HG03460 (cell line): Measurements from ENCODE around the gene DNASE2B.

ENCODE experiments used
- ATAC-seq: cut with Tn5 transposase; IDR thresholded peaks from one replicate; pipeline ENCODE4 v1.9.1; 2021; ENCODE audit not compliant: unreplicated experiment

Gene DNASE2B

DNA sequence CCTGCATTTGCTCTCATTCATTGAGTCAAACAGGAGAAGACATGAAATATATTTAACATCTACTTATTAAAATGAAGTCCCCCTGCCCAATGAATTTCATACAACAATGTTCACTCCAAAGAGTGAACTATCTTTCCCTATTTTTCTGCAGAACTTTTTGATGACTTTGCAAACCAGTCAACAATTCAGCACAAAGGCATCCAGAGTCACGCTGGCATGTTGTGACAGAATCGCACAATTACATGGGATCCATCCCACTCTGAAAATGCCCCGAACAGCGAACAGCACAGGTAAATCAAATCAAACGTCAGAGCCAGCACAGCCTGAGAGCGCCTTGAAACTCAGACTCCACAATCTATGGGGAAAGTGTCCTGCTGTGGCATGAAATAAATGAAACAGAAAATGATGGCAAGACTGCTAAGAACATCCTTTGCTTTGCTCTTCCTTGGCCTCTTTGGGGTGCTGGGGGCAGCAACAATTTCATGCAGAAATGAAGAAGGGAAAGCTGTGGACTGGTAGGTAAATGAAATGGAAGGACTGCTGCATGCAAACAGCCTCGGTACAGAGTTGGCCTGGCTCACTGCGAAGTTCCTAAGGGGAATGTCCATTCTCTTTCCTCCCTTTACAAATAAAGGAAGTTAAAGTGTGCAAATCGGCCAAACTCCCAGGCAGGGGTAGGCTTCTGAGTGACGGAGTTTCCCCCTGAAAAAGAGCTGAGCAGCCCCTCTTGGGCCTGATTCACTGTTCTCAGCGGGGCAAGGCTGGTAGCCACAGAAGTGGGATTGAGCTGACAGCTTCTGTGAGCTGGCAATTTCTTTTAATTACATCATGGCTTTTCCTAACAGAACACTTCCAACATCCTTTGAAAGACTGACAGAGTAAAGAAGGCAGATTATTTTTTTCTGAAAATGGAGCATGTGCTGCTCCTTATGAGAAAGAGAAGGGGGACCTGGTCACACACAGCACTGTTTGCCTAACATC lies at the start of gene DNASE2B:
Gene DNASE2B, plus strand, starts transcription at position 310 of the 981 bp plus-strand sequence. Its CDS starts 81 bp downstream, at position 391.
- ATAC-seq: no peak

- no peak for ATAC-seq
Measured at GRCh38 chr1:84348759-84349158, 49.5 kb upstream of the DNASE2B start.

DNA sequence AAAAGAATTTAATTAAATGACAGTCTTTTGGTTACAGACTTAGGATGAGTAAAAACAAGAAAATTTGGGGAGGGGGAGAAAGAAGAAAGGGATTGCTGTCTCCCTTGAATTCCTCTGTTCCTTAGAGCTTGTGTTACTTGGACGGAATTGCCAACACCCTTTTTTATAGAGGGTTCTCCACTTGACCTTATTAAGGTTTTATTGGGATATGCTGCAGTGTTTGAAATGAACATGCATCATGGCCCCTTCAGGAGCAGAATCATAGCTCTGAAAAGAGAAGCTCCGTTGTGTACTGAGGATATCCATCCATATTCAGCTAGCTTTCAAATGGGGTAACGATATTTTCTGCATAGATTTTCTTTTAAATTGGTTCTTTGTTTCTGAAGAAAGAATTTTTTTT lies 48.2 kb upstream of the DNASE2B start:
- no peak for ATAC-seq

DNA sequence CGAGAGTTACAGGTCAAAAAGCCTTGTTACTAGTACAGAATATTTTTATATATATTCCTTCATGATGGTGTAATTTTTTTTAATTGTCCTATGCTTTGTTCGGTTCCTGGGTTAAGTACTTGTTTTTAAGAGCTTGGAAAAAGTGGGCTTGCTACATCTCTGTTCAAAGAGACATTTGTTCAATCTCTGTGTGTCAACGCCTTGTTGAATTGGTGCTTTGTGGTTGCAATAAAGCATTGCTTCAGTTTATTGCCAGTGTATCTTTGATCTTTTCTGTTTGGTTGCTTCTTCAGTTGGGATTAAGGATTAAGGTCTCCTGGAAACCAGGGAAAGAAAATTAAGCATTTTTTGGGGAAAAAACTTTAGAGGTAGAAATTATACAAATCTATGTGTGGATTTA lies 47.7 kb upstream of the DNASE2B start:
- ATAC-seq: no peak

DNA sequence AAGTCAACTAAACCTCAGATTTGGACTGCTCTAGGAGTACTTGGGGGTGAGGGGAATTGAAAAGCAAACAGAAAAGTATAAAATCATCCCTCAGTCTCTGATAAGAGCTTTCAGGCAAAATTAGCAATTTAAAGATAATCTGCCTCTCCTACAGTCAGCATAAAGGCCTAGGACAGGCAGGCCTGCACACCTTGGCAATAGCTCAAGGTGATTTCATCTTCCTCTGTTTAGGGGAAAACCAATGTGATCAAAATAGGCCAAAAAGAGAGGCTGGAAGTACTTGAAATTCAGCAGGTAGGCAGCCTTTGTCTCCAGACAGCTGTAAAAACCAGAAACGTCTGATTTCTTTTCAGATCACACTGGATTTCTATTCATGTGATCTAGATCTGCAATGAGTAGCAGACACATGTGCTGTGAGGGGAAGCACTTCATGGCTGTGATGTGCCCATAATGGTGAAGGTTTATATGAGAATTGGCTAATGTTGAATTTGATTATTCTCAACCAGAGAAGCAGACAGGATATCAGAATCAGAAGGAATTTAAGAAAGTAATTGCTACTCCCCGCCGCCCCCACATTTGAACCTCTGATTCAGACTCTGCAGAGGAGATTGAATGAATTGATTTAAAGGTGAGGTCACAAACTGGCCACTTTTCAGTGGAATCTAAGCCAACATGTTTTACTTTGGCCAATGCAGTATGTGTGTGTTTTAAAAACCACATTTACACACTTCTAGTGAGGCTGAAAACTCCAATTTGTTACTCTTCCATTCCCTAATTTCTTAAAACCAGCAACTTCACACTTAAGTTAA lies 45.8 kb upstream of the DNASE2B start:
- no peak for ATAC-seq

- ATAC-seq: no peak
Measured at GRCh38 chr1:84353695-84354094, 44.6 kb upstream of the DNASE2B start.

GRCh38 chr1:84355556-84355955 lies 42.7 kb upstream of the DNASE2B start:
- ATAC-seq: no peak

- ATAC-seq: no peak
Measured at GRCh38 chr1:84356881-84357280, 41.4 kb upstream of the DNASE2B start.

DNA sequence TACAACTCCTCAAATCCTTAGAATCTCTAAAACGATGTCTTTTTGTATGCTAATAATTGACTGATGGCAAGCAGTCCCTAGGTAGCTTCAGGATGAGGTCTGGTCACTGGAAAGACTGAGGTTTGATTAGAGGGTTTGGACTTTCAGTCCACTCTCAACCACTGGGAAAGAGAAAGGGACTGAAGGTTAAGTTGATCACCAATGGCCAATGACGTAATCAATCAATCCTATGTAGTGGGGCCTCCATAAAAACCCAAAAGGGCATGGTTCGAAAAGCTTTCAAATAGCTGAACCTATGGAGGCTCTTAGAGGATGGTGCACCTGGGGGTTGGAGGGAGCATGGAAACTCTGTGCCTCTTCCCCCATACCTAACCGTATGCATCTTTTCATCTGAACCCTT lies 39.6 kb upstream of the DNASE2B start:
- ATAC-seq: no peak

DNA sequence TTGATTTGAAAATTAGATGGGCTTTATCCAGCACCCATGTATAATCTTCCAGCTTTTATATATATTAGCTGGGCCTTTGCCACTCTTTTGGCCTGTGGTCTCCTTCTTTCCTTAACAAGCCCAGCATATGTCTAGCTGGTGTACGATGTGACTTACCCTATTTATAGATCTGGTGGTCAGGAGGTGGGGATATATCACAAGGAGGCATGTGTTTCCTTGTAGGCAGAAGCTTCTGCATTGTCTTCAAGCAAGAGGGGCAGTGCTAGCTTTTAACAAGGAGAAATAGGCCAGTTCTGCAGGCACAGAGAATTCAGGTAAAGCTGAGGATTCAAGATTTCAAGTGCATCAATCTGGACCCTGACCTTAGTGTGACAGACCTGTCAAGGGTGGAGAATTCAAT lies 38.0 kb upstream of the DNASE2B start:
- no peak for ATAC-seq

GRCh38 chr1:84361796-84362195 lies 36.5 kb upstream of the DNASE2B start:
- ATAC-seq: no peak

DNA sequence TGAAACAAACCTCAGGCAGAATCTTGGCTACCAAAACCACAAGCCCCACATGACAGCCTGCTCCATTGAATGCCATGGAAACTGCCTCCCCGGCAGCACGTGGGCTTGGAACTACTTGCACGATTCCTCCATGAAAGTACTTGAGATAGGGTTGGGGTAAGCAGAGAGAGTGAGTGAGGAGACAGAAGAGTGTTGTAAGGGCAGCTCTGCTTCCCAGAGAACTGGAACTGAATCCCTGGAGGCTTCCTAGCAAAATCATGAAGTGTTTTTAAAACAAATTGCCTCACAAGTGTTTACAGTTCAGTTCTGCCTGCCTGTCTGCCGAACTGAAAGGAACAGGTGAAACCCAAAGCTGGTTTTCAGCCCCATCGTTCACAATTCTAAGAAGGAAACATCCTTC lies 35.3 kb upstream of the DNASE2B start:
- no peak for ATAC-seq

DNA sequence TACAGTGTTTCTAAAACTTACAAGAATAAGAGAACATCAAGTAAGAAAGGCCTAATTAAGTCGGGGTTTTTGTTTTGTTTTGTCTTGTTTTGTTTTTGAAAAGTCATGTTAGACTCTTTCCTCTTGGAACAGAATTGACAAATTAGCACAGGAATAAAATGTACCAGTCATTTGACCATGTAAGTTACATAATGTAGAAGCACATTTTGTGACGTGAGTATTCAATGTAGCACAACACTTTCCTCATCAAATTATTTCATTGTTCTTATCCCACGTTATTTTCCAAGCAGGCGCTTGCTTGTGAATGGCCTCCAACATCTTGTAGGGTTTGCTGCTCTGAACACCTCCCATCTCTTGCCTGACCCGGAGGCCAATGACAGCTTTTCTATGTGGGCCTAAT lies 34.7 kb upstream of the DNASE2B start:
- no peak for ATAC-seq

DNA sequence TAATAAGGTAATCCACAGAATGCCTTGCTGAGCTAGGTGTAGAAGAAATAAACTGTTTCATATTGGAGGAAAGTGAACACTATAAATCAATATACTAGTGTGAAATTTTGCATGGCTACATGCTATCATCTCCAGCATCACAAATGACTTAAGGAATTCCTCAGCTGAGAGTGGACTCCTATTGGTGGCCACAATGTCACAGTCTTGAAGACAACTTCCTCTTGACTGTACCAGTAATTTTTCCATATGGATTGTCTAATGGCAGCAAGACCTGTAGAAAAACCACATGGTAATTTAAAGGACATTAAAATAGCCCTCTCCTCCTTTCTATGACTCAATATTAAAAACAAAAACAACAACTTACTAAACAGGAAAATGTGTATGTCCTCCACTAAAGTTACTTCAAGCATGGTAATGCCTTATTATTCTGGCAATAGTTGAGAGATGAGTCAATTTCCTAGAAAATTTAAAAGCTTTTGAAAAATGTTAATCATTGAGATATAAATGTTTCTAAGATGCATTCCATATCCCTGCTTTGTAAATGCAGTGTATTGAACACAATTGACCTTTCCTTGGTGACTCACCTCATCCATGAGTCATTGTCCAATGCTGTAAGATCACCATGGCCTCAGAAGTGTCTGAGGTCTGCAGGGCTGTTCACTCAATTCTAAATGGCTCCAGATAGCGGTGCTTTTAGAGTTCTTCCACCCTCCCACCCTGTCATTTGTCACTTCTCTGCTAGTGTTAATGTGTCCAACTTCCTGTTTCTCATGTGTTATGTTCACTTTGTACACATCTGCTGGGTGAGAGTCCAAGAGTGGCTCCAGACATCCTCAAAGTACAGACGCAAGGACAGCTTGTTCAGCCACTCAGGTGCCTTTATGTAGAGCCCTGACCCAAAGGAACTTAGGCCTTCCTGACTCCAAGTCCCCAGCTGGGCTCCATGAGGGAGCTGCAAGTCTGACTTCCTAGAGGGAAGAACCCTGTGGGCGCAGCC lies 32.8 kb upstream of the DNASE2B start:
- ATAC-seq: no peak

DNA sequence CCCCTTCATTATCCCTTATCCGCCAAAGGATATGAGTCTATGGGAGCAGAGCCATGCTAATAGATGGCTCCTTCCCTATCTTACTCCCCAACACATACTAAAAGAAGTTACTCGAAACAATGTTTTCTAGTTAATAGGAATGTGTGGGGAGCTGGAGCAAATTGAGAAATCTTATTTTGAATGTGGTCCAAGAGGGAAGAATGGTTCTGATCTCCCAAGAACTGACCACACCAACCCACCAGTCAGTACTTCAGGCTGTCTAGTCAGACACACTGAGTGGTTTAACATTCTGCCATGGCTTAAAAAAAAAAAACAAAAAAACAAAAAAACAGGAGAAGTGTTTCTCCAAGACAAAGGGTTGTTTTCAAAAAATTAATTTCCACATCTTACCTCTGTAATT lies 31.5 kb upstream of the DNASE2B start:
- ATAC-seq: no peak

DNA sequence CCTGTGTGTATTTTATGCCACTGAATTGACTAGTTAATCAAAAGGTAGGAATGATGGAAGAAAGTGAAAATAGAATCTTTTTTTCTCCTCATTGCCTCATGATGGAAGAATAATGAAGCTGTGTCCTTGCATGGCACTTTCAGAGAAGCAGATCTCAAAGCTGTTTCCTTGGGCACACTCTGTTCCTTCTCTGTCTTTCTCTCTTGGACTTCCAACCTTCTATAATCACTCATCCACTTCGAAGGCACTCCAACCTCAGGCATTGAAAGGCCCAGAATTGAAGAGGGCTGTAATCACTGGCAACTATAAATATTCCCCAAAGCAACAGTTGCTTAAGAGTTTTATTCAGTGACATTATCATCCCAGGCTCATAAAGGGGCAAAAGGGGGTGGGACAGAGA lies 31.1 kb upstream of the DNASE2B start:
- no peak for ATAC-seq

DNA sequence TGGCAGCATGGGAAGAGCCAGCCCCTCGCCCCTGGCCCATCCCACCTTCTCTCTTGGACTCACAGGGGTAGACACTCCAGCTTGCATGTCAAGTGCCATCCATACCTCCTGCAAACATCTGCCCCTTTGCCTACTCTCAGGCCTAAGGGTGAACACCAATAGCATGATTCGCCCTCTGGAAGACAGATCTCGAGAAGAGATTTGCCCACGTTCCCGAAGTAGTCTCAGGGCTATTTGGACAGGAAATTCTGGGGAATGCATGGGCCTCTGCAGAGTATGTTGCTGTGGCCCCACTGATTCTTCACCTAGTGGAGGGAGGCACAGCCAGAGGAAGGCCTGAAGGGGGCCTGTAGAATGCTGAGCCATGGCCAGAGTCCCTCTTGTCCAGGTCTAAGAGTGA lies 29.8 kb upstream of the DNASE2B start:
- no peak for ATAC-seq

GRCh38 chr1:84370266-84370665 lies 28.0 kb upstream of the DNASE2B start:
- no peak for ATAC-seq

- no peak for ATAC-seq
Measured at GRCh38 chr1:84370831-84371394, 27.4 kb upstream of the DNASE2B start.

DNA sequence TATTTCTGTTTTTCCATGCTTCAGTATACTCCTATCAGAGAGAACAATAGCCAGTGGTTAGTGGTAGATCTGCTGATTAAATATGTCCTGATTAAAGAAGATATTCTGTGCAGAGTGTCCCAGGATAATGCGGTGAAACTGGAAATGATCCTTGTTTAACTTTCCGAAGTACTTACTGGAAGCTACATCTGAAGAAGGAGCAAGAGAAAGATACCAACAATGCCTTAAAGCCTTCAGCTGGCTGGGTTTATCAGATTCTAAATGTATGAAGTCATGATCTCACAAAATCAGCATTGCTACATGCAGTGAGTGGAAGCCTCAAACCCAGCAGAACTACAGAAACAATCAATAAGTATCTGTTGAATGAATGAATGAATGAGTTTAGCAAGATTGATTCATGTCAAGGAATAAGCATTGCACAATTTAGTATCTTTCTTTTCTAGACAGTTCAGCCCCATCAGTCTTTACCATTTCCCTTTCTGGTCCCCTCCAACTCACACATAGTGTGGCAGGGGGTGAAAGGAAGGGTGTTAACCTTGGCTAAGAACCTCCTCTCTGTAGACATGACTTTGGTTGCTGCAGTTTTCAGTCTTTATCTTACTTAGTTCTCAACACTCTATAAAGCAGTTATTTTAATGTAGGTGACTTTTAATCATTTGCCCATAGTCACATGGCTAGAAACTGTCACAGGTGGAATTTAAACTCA lies 24.7 kb upstream of the DNASE2B start:
- ATAC-seq: no peak
